ENCODE data around the gene YRDC. TPM values are rescaled to one million over a fixed set of nuclear protein-coding genes. Genes with fewer than 3 reads are reported as not detected.
"Not testable (repeated sequence)": the region's sequence is repeated elsewhere in the genome, so short reads cannot be mapped to it uniquely, and the experiment has no call there.

Gene YRDC
- total RNA-seq, 2 experiments from 2014 or later: 34.1 to 36.1 TPM

DNA sequence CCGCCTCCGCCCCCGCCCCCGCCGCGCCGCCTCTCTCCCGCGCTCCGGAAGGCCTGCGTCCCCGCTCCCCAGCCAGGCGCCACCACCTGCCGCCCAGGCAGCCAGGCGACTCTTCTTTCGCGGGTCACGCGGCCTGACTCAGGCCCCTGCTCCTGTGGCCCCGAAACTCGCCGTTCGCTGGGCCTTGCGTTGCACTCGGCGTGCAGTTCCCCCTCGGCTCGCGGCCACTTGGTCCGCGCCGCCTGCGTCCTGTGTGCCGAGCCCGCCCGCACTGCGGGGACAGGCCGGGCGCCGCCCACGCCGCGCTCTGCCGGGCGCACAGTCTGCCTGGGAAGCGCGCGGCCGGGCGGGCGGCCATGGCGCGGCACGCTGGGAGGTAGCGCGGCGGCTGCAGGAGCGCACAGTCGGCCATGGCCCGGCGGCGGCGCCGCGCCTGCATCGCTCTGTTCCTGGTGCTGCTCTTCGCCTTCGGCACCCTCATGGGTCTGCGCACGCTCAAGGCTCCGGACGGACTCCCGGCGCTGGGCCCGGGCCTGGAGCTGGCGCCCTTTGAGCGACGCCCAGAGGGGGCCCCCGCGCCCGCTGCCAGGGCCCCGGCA lies 14.1 kb downstream of the YRDC start, which contains the start of gene MANEAL:
TSS of gene MANEAL (plus strand) at position 75 of the 599 bp plus-strand sequence. CDS start at position 411, 336 bp downstream.
- H3K4me1 Mint-ChIP-seq (ENCODE audit: low read depth): peaks cover 19% of the 10 kb centered on the region
- DNase-seq: peak; percentile 49
- H3K4me3 Mint-ChIP-seq: peak within 1 kb of the TSS; percentile 59
- ChIA-PET CTCF (no interaction called here), POLR2A (interaction anchor here (1.0 kb wide), 1 partner anchor 65 kb away, joined by 3 read pairs; the partner anchor contains the start of gene MTF1)
- intact Hi-C loops (cut with micrococcal nuclease): no loop called here
- no peaks in the 10 kb centered on the region for H3K36me3 Mint-ChIP-seq
- H3K9me3 Mint-ChIP-seq: no peaks in the 10 kb centered on the region
- no peak within 1 kb of the TSS for H3K27ac Mint-ChIP-seq
- peaks cover 23% of the 10 kb centered on the region for H3K27me3 Mint-ChIP-seq

DNA sequence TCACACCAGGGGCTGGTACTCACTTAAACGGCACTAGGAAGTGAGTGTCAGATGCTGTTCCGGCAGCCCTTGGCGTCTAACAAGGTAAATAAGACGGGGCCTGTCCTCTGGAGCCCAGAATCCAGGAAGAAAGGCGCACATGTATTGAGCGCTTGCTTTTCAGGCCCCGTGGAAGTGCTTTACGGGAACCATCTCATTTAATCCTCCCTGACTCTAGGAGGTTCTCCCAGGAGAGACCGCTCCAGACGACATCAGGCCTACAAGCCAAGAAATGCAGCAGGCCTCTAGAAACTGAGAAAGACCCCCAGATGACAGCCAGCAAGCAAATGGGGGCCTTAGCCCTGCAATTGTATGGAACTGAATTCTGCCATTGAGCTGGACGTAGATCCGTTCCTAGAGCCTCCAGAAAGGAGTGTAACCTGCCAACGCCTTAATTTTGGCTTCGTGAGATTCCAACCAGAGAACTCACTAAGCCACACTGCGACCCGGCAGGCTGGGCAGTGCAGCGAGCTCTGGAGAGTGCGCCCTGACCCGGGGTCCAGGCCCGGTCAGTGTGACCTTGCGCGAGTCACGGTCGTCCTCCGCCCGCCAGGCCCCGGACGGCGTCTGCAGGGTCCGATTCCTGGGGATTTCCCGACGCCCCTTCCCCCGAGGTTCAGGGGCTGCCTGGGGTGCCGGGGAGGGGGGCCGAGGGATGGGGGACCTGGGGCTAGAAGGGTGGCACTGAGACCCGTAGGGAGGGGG lies 14.9 kb downstream of the YRDC start:
- Mint-ChIP-seq H3K27me3 (peaks cover 26% of the 10 kb centered on the region), H3K4me1 (ENCODE audit: low read depth) (peaks cover 19% of the 10 kb centered on the region), H3K9me3 (no peaks in the 10 kb centered on the region), H3K4me3 (no peak overlapping the region), H3K36me3 (no peaks in the 10 kb centered on the region), H3K27ac (no peak overlapping the region)
- POLR2A ChIA-PET: no interaction called here
- intact Hi-C loops (cut with micrococcal nuclease): no loop called here
- CTCF ChIA-PET: no interaction called here
- no peak for DNase-seq

GRCh38 chr1:37782491-37782890 lies 25.5 kb downstream of the YRDC start:
- Mint-ChIP-seq H3K36me3 (no peaks in the 10 kb centered on the region), H3K4me1 (ENCODE audit: low read depth) (peaks cover under 1% of the 10 kb centered on the region), H3K27ac (no peak overlapping the region), H3K9me3 (no peaks in the 10 kb centered on the region), H3K27me3 (peaks cover 11% of the 10 kb centered on the region), H3K4me3 (no peak overlapping the region)
- ChIA-PET POLR2A (no interaction called here), CTCF (no interaction called here)
- intact Hi-C loops (cut with micrococcal nuclease): no loop called here
- no peak for DNase-seq

DNA sequence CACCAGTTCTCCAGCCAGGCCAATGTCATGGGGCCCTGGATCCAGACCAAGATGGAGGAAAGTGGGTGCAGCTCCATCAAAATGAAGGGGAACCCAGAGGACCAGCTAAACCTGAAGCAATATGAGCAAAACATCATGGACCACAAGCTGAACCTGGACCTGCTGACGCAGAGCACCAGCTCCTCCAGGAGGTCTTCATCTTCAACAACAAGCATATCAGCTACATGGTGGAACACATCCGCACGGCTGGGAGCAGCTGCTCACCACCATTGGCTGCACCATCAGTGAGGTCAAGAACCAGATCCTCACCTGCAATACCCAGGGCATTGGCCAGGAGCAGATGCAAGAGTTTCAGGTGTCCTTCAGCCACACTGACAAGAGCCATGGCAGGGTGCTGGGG lies 29.4 kb downstream of the YRDC start:
- intact Hi-C loops (cut with micrococcal nuclease): no loop called here
- Mint-ChIP-seq H3K27me3 (peaks cover 4% of the 10 kb centered on the region), H3K27ac (no peak overlapping the region), H3K4me1 (ENCODE audit: low read depth) (peaks cover 10% of the 10 kb centered on the region), H3K4me3 (no peak overlapping the region), H3K36me3 (no peaks in the 10 kb centered on the region), H3K9me3 (no peaks in the 10 kb centered on the region)
- DNase-seq: no peak
- POLR2A ChIA-PET: interaction anchor here (0.6 kb wide), 1 partner anchor 72 kb away, joined by 3 read pairs; no protein-coding TSS in a partner anchor
- CTCF ChIA-PET: interaction anchor here (0.9 kb wide), 1 partner anchor 176 kb away, joined by 3 read pairs; no protein-coding TSS in a partner anchor

DNA sequence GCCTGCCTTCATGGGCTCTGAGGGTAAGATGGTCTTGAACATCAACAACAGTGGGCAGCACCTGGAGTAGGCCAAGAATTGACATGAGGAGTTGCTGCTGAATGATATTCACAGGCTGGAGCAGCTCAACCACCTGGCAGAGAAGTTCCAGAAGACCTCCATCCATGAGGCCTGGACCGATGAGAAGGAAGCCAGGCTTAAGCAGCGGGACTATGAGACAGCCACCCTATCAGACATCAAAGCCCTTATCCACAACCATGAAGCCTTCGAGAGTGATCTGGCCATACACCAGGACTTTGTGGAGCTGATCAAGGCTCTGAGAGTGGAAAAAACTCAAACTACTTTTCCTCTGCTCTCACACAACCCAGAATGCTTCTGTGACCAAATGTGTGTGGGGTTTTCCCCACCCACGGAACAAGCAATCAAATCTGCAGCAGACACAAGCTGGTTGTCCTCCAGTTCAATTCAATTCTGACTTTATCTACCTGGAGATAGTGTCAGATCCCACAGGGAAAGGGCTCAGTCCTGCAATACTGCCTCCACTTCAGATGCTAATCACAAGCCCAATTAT lies 31.0 kb downstream of the YRDC start:
- POLR2A ChIA-PET: interaction anchor here (1.2 kb wide), 1 partner anchor 22 kb away, joined by 3 read pairs; no protein-coding TSS in a partner anchor
- Mint-ChIP-seq H3K4me1 (ENCODE audit: low read depth) (peaks cover 10% of the 10 kb centered on the region), H3K36me3 (no peaks in the 10 kb centered on the region), H3K27ac (no peak overlapping the region), H3K4me3 (no peak overlapping the region), H3K9me3 (no peaks in the 10 kb centered on the region), H3K27me3 (peaks cover 7% of the 10 kb centered on the region)
- intact Hi-C loops (cut with micrococcal nuclease): no loop called here
- CTCF ChIA-PET: interaction anchor here (0.9 kb wide), 1 partner anchor 76 kb away, joined by 3 read pairs; no protein-coding TSS in a partner anchor
- peak; percentile 44 for DNase-seq

GRCh38 chr1:37771440-37771839 lies 36.6 kb downstream of the YRDC start:
- peaks cover 32% of the 10 kb centered on the region for H3K27me3 Mint-ChIP-seq
- H3K36me3 Mint-ChIP-seq; POLR2A ChIA-PET; DNase-seq; intact Hi-C loops (cut with micrococcal nuclease); H3K4me3 Mint-ChIP-seq; H3K9me3 Mint-ChIP-seq; H3K4me1 Mint-ChIP-seq (ENCODE audit: low read depth); H3K27ac Mint-ChIP-seq: not testable (repeated sequence)
- CTCF ChIA-PET: interaction anchor here (1.5 kb wide), 1 partner anchor 80 kb away, joined by 4 read pairs; the partner anchor contains the start of gene CDCA8

DNA sequence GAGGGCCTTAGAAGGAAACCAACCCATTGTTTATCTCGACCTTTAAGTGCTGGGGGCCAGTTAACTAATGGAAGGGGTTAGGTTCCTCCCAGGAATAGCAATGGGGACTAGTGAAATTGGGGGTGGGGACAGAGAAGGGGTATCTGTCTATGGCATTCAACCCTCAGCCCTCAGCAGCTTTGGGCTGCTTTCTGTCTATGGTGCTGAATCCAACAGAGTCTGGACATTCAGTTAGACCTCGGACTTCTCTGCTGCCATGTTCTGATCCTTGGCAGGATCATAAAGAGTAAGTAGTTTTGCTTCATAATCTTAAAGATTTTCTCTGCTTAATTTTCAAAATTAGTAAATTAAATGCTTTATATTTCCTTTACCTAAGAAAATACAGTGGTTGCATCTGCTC lies 40.5 kb downstream of the YRDC start:
- H3K36me3 Mint-ChIP-seq: no peaks in the 10 kb centered on the region
- peaks cover 62% of the 10 kb centered on the region for H3K27me3 Mint-ChIP-seq
- CTCF ChIA-PET: no interaction called here
- intact Hi-C loops (cut with micrococcal nuclease): no loop called here
- H3K4me3 Mint-ChIP-seq: no peak overlapping the region
- DNase-seq: no peak
- H3K9me3 Mint-ChIP-seq: no peaks in the 10 kb centered on the region
- POLR2A ChIA-PET: no interaction called here
- H3K4me1 Mint-ChIP-seq (ENCODE audit: low read depth): peaks cover 19% of the 10 kb centered on the region
- no peak overlapping the region for H3K27ac Mint-ChIP-seq

DNA sequence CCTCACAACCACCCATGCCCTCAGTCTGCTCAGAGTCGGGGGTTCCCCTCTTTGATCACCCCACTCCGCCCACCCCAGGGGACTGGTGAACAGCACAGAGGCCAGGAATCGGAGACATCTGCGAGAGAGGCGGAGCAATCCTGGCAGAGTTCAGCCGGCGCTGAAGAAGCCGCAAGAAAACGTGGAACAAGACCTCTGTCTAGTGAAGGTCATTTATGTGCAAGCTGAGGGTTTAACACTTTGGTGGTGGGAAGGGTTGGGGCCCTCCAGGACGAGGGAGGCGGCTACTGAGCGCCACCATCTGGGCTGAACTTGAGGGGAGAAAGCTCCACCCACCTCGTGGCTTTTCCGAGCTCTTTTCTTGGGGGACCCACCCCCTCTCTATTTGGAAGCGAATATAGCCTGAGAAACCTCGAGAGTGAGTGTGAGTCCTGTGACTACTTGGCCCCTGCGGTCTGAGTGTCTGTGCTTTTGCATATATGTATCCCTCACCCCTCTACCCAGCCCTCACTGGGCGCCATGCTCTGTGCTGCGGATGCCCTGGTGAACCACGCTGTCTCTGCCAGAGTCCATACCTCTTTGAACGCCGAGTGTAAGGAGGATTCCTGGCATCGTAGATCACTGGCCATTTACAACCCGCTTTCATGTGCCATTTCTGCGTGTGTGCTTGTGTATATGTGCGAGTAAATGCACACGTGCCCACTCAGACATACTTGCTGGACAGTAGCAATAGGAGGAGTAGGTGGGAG lies 41.9 kb downstream of the YRDC start:
- Mint-ChIP-seq H3K36me3 (no peaks in the 10 kb centered on the region), H3K4me3 (no peak overlapping the region), H3K27ac (no peak overlapping the region), H3K27me3 (peaks cover 72% of the 10 kb centered on the region), H3K9me3 (no peaks in the 10 kb centered on the region), H3K4me1 (ENCODE audit: low read depth) (peaks cover 19% of the 10 kb centered on the region)
- intact Hi-C loops (cut with micrococcal nuclease): no loop called here
- ChIA-PET CTCF (interaction anchor here (0.7 to 1.3 kb wide), 5 partner anchors 11 to 251 kb away, joined by 3 read pairs; partner anchors contain the start of gene MEAF6), POLR2A (no interaction called here)
- peak; percentile 58 for DNase-seq

DNA sequence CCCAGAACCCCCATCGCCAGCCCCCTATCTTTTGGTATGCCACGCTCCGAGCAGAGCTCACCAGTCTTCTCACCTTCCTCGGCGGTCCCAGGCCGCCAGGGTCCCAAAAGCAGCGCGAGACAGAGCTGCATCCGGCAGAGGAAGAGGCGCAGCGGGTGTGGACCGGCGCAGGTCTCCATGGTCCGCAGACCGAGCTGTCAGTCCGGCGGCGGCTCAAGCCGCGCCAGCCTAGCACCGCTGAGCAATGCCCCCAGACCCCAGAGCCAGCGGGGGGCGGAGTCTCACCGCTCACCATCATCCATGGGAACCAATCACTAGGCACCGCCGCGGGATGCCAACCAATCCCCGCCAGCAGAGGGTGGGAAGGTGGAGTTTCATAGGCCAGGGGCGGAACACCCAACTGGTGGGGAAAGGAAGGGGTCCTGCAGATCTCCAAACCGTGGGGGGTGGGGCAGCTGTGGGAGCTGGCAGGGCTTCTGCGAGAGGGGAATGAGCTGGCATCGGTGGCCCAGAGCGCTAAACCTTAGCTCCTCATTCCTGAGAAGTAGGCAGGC lies 43.0 kb downstream of the YRDC start, which contains the start of gene EPHA10:
TSS of gene EPHA10 (minus strand) at position 233 of the 554 bp plus-strand sequence. CDS start at position 179, 54 bp downstream.
- no peak within 1 kb of the TSS for H3K27ac Mint-ChIP-seq
- no peaks in the 10 kb centered on the region for H3K36me3 Mint-ChIP-seq
- peaks cover 66% of the 10 kb centered on the region for H3K27me3 Mint-ChIP-seq
- no peak for DNase-seq
- CTCF ChIA-PET: interaction anchor here (0.9 to 1.3 kb wide), 3 partner anchors 9 to 250 kb away, joined by 3 to 4 read pairs (median 3); partner anchors contain the start of gene MEAF6
- POLR2A ChIA-PET: interaction anchor here (0.6 kb wide), 1 partner anchor 840 kb away, joined by 3 read pairs; no protein-coding TSS in a partner anchor
- H3K9me3 Mint-ChIP-seq: no peaks in the 10 kb centered on the region
- intact Hi-C loops (cut with micrococcal nuclease): no loop called here
- no peak within 1 kb of the TSS for H3K4me3 Mint-ChIP-seq
- peaks cover 19% of the 10 kb centered on the region for H3K4me1 Mint-ChIP-seq (ENCODE audit: low read depth)

GRCh38 chr1:37764414-37764825 lies 43.6 kb downstream of the YRDC start:
- Mint-ChIP-seq H3K4me3 (no peak overlapping the region), H3K27ac (no peak overlapping the region), H3K4me1 (ENCODE audit: low read depth) (peaks cover 19% of the 10 kb centered on the region), H3K36me3 (no peaks in the 10 kb centered on the region), H3K27me3 (peaks cover 64% of the 10 kb centered on the region), H3K9me3 (no peaks in the 10 kb centered on the region)
- intact Hi-C loops (cut with micrococcal nuclease): no loop called here
- peak; percentile 66 for DNase-seq
- ChIA-PET CTCF (interaction anchor here (0.9 kb wide), 1 partner anchor 9 kb away, joined by 4 read pairs; no protein-coding TSS in a partner anchor), POLR2A (no interaction called here)

DNA sequence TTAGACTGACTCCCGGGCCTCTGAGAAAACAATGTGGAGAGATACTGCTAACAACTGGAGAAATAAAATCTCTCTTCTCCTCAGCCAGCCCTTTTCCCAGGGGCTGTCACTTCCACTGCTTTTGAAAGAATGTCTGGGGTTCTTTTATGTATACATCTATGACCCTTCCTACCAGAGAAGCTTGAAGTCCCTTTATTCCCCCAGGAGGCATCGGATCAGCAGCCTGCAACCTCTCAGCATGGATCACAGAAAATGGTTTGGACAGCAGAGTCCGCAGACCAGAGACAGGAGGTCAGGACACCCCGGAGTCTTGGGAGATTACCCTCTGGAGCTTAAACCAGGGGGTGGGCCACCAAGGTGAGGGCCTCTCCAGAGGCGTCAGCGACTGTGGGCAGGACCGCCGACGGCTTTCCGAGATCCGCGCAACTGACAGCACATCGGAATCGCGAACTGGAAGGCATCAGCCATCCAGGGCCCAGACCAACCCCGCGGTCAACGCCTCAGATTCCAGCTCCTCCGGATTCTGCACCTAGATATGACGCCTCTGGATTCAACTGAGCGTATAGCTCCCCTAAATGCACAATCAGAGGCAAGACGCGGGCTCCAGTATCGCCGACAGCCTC lies 44.1 kb downstream of the YRDC start:
- Mint-ChIP-seq H3K36me3 (no peaks in the 10 kb centered on the region), H3K27ac (no peak overlapping the region), H3K4me1 (ENCODE audit: low read depth) (peaks cover 19% of the 10 kb centered on the region), H3K9me3 (no peaks in the 10 kb centered on the region), H3K4me3 (no peak overlapping the region), H3K27me3 (peaks cover 61% of the 10 kb centered on the region)
- ChIA-PET POLR2A (no interaction called here), CTCF (interaction anchor here (1.0 kb wide), 1 partner anchor 22 kb away, joined by 3 read pairs; no protein-coding TSS in a partner anchor)
- intact Hi-C loops (cut with micrococcal nuclease): no loop called here
- no peak for DNase-seq

Measured in activated CD4-positive, alpha-beta memory T cell treated with anti-CD3 and anti-CD28 coated beads for 36 hours (primary cell).